Astrocyte (in vitro differentiated cells and primary cell): ENCODE measurements around the gene ME3. TPM values are rescaled to one million over a fixed set of nuclear protein-coding genes. Genes with fewer than 3 reads are reported as not detected.

Experiments used
- DNase-seq: peaks from one replicate; pipeline ENCODE4 v3.0.0-alpha.2; 2010; ENCODE audit warnings: low read depth
- FAIRE-seq: peaks from 2 replicates; lab custom pipeline; 2011; peaks lifted over from hg19 to GRCh38; lab: Jason Lieb, UNC
- H2AFZ ChIP-seq: 2 replicates; pipeline ENCODE4 v1.6.0; 2012; ENCODE audit warnings: low read depth, low read length, inconsistent platforms
- H3K27ac ChIP-seq: 2 replicates; pipeline ENCODE4 v1.5.1; 2011; ENCODE audit warnings: low read depth, low read length, inconsistent platforms
- H3K27me3 ChIP-seq: 2 replicates; pipeline ENCODE4 v1.6.0; 2011; ENCODE audit warnings: low read length, inconsistent platforms; ENCODE audit not compliant: insufficient read depth
- H3K36me3 ChIP-seq: 2 replicates; pipeline ENCODE4 v1.5.1; 2011; ENCODE audit warnings: low read length, inconsistent platforms; ENCODE audit not compliant: insufficient read depth
- H3K4me1 ChIP-seq: 2 replicates; pipeline ENCODE4 v1.5.1; 2011; ENCODE audit warnings: low read length, inconsistent platforms; ENCODE audit not compliant: insufficient read depth
- H3K4me2 ChIP-seq: 2 replicates; pipeline ENCODE4 v1.6.0; 2012; ENCODE audit warnings: low read length, inconsistent platforms
- H3K4me3 ChIP-seq: 2 replicates; pipeline ENCODE4 v1.5.1; 2011; ENCODE audit warnings: low read depth, mild to moderate bottlenecking, low read length, inconsistent platforms; ENCODE audit not compliant: insufficient read depth
- H3K79me2 ChIP-seq: 2 replicates; pipeline ENCODE4 v1.6.0; 2012; ENCODE audit warnings: mild to moderate bottlenecking, low read length, inconsistent platforms; ENCODE audit not compliant: insufficient read depth
- H3K9ac ChIP-seq: 2 replicates; pipeline ENCODE4 v1.6.0; 2012; ENCODE audit warnings: mild to moderate bottlenecking, low read length, inconsistent platforms
- H3K9me3 ChIP-seq: 2 replicates; pipeline ENCODE4 v1.5.1; 2012; ENCODE audit warnings: low read depth, mild to moderate bottlenecking, low read length, inconsistent platforms; ENCODE audit not compliant: insufficient read depth
- H4K20me1 ChIP-seq: 2 replicates; pipeline ENCODE4 v1.6.0; 2012; ENCODE audit warnings: low read length, inconsistent platforms; ENCODE audit not compliant: insufficient read depth
- H3K27ac Mint-ChIP-seq: one replicate; pipeline ENCODE4 v1.8.0; 2021; ENCODE audit warnings: mild to moderate bottlenecking, mixed read lengths; ENCODE audit not compliant: unreplicated experiment
- H3K27me3 Mint-ChIP-seq: one replicate; pipeline ENCODE4 v1.8.0; 2021; ENCODE audit warnings: low read depth, mixed read lengths; ENCODE audit not compliant: unreplicated experiment
- H3K36me3 Mint-ChIP-seq: one replicate; pipeline ENCODE4 v1.8.0; 2021; ENCODE audit warnings: low read depth, mixed read lengths; ENCODE audit not compliant: unreplicated experiment
- H3K4me1 Mint-ChIP-seq: one replicate; pipeline ENCODE4 v1.8.0; 2021; ENCODE audit warnings: low read depth, mixed read lengths; ENCODE audit not compliant: unreplicated experiment
- H3K4me3 Mint-ChIP-seq: one replicate; pipeline ENCODE4 v1.8.0; 2021; ENCODE audit warnings: mild to moderate bottlenecking, moderate library complexity, mixed read lengths; ENCODE audit not compliant: unreplicated experiment
- H3K9me3 Mint-ChIP-seq: one replicate; pipeline ENCODE4 v1.8.0; 2021; ENCODE audit warnings: mild to moderate bottlenecking, mixed read lengths; ENCODE audit not compliant: unreplicated experiment
- EZH2 ChIP-seq: IDR thresholded peaks from 2 replicates; pipeline ENCODE4 v1.6.1; 2012; ENCODE audit warnings: mild to moderate bottlenecking, low read length, inconsistent platforms; ENCODE audit not compliant: insufficient read depth
- total RNA-seq: library from RNA; stranded (reverse); gene quantifications from 2 replicates; pipeline ENCODE4 v1.2.1, GENCODE V29; 2021
- TF ChIP-seq, protein P1 (sequence below): IDR thresholded peaks from 2 replicates; pipeline ENCODE4 v1.5.1; 2011; ENCODE audit warnings: low read depth, mild to moderate bottlenecking, inconsistent platforms, low read length, moderate library complexity; ENCODE audit not compliant: insufficient read depth

The ME3 gene
- total RNA-seq, 1 donor from 2014 or later = 28.6 TPM

DNA sequence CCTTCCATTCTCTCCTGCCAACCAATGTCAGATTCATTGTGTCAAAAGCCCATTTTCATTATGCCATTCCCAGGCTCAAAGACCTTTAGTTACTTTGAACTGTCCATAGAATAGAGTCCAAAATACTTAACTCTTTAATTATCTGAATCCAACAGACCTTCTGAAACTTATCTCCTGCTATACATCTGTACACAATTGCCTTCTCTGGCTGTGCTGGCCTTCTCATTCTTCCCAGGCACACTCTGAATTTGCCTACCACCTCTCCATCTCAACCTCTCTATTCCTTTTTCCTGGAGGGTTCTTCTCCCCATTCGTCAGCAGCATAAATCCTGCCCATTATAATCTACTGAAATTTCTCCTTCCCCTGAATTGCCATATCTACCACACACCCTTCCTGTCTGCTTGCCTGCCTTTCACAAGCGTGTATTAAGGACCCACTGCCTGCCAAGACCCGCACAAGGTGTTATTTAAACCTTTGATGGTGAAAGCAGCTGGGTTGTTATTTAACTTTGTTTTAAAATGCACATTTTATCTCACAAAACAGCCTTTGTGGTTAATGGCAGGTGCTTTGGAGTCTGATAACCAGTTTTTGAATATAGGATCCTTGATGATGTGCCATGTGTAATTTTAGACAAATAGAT, 171.8 kb downstream of the ME3 start:
- Histone ChIP-seq H4K20me1 (no peaks in the 10 kb centered on the region), H2AFZ (no peak overlapping the region), H3K4me3 (no peak overlapping the region), H3K27me3 (no peaks in the 10 kb centered on the region), H3K27ac (no peak overlapping the region), H3K36me3 (no peaks in the 10 kb centered on the region), H3K79me2 (no peaks in the 10 kb centered on the region), H3K4me1 (peaks cover 11% of the 10 kb centered on the region), H3K9ac (no peak overlapping the region), H3K9me3 (no peaks in the 10 kb centered on the region), H3K4me2 (no peak overlapping the region)
- Mint-ChIP-seq H3K4me3 (no peak overlapping the region), H3K9me3 (no peaks in the 10 kb centered on the region), H3K36me3 (peaks cover 9% of the 10 kb centered on the region), H3K4me1 (peaks cover 16% of the 10 kb centered on the region), H3K27me3 (no peaks in the 10 kb centered on the region), H3K27ac (no peak overlapping the region)
- no peak for DNase-seq
- TF ChIP-seq EZH2 = no peak
- TF ChIP-seq, protein P1, sequence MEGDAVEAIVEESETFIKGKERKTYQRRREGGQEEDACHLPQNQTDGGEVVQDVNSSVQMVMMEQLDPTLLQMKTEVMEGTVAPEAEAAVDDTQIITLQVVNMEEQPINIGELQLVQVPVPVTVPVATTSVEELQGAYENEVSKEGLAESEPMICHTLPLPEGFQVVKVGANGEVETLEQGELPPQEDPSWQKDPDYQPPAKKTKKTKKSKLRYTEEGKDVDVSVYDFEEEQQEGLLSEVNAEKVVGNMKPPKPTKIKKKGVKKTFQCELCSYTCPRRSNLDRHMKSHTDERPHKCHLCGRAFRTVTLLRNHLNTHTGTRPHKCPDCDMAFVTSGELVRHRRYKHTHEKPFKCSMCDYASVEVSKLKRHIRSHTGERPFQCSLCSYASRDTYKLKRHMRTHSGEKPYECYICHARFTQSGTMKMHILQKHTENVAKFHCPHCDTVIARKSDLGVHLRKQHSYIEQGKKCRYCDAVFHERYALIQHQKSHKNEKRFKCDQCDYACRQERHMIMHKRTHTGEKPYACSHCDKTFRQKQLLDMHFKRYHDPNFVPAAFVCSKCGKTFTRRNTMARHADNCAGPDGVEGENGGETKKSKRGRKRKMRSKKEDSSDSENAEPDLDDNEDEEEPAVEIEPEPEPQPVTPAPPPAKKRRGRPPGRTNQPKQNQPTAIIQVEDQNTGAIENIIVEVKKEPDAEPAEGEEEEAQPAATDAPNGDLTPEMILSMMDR = no peak
- FAIRE-seq = no peak

DNA sequence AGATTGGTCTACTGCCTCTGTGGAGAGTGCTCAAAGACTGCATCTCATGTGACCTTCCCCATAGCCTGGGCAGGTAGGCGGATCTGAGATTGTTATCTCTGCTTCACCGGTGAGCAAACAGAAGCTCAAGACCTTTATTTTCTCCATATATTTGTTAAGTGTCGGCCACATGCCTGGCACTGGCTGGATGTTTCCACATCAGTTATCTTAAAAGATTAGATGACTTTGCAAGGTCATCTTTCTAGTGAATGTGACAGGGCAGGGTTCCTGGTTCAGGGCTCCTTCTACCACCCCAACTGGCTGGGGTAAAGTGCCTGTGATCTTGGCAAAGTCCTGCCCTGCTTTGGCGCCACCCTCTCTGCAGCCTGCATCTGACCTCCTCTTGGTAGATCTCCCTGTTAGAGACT, 172.7 kb downstream of the ME3 start:
- H3K4me3 Mint-ChIP-seq = no peak overlapping the region
- Histone ChIP-seq H3K27me3 (no peaks in the 10 kb centered on the region), H3K9ac (no peak overlapping the region), H2AFZ (no peak overlapping the region), H3K4me2 (no peak overlapping the region), H3K27ac (no peak overlapping the region), H3K36me3 (no peaks in the 10 kb centered on the region), H3K79me2 (no peaks in the 10 kb centered on the region), H3K4me1 (peaks cover 11% of the 10 kb centered on the region), H3K4me3 (no peak overlapping the region), H3K9me3 (no peaks in the 10 kb centered on the region), H4K20me1 (no peaks in the 10 kb centered on the region)
- FAIRE-seq (no peak), DNase-seq (no peak)
- no peaks in the 10 kb centered on the region for H3K27me3 Mint-ChIP-seq
- H3K9me3 Mint-ChIP-seq = no peaks in the 10 kb centered on the region
- H3K4me1 Mint-ChIP-seq = peaks cover 18% of the 10 kb centered on the region
- H3K36me3 Mint-ChIP-seq = peaks cover 5% of the 10 kb centered on the region
- H3K27ac Mint-ChIP-seq = no peak overlapping the region
- TF ChIP-seq, protein P1 = no peak
- no peak for TF ChIP-seq EZH2

DNA sequence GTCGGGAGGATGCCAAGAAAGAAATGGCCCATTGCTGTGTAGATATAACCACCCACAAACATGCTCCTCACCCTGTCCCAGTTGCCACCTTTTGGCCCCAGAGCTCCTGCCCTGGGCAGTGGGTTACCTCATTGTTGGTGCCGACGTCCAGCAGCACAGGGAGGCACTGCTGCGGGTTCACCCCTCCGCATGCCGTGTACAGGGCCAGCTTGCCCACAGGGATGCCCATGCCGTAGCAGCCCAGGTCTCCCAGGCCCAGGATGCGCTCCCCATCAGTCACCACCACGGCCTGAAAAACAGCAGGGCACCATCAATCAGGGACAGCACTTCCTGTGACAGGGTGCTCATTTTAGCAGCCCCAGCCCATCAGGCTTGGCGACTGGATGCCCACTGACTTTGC, 174.6 kb downstream of the ME3 start:
- Mint-ChIP-seq H3K4me1 (peaks cover 13% of the 10 kb centered on the region), H3K27ac (no peak overlapping the region)
- FAIRE-seq = no peak

More for the DNA sequence above, 174.6 kb downstream of the ME3 start:
- no peak for DNase-seq
- no peaks in the 10 kb centered on the region for H3K79me2 ChIP-seq
- no peaks in the 10 kb centered on the region for H3K27me3 Mint-ChIP-seq
- no peak for TF ChIP-seq EZH2
- TF ChIP-seq, protein P1 = no peak
- no peak overlapping the region for H3K9ac ChIP-seq
- H3K27ac ChIP-seq = no peak overlapping the region
- peaks cover 17% of the 10 kb centered on the region for H3K36me3 Mint-ChIP-seq
- no peak overlapping the region for H2AFZ ChIP-seq
- peak overlapping the region; percentile 8 for H3K4me3 Mint-ChIP-seq
- H4K20me1 ChIP-seq = no peaks in the 10 kb centered on the region
- no peaks in the 10 kb centered on the region for H3K27me3 ChIP-seq
- peaks cover 11% of the 10 kb centered on the region for H3K4me1 ChIP-seq
- H3K9me3 Mint-ChIP-seq = no peaks in the 10 kb centered on the region
- no peaks in the 10 kb centered on the region for H3K36me3 ChIP-seq
- H3K4me2 ChIP-seq = peak overlapping the region; percentile 30
- no peaks in the 10 kb centered on the region for H3K9me3 ChIP-seq
- H3K4me3 ChIP-seq = no peak overlapping the region
